ENCODE results near the gene NIT1.

DNA sequence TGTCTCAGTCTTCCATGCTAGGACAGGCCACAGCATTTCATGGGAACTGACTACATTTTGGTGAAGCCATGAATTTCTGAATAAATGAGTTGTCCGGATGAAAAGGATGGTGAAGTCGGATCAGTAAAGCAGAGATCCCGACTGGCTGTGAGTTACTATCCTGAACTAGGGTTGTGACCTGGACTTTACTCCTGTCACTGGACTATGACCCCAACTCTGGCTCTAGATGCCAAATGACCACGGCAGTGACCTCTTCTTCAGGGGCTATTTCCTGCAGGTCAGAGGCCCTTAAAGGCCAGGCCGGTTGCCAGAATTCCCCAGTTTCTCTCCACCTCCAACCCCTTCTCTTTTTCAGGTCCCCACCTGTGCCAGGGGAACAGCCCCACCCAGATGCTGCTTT lies 26.8 kb upstream of the NIT1 start:
- TF ChIP-seq RAD21 (IDR thresholded peaks at IDR 0.05; ENCODE audit: low read depth), result no peak
- TF ChIP-seq ZFX (IDR thresholded peaks at IDR 0.05), result no peak
- TF ChIP-seq EGR1 (IDR thresholded peaks at IDR 0.05; ENCODE audit: low read depth), result no peak
- TF ChIP-seq, protein P1, sequence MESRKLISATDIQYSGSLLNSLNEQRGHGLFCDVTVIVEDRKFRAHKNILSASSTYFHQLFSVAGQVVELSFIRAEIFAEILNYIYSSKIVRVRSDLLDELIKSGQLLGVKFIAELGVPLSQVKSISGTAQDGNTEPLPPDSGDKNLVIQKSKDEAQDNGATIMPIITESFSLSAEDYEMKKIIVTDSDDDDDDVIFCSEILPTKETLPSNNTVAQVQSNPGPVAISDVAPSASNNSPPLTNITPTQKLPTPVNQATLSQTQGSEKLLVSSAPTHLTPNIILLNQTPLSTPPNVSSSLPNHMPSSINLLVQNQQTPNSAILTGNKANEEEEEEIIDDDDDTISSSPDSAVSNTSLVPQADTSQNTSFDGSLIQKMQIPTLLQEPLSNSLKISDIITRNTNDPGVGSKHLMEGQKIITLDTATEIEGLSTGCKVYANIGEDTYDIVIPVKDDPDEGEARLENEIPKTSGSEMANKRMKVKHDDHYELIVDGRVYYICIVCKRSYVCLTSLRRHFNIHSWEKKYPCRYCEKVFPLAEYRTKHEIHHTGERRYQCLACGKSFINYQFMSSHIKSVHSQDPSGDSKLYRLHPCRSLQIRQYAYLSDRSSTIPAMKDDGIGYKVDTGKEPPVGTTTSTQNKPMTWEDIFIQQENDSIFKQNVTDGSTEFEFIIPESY (IDR thresholded peaks at IDR 0.05; ENCODE audit: extremely low read depth, insufficient replicate concordance, low read length), result no peak

All from HCT116 (cell line).